ENCODE results near the gene PLA1A.

The PLA1A gene

GRCh38 chr3:119636249-119636648, 38.6 kb downstream of the PLA1A start:
- no peak for DNase-seq (ENCODE audit: low read depth in 2 of 2, low spot score in 1 of 2)

- DNase-seq (ENCODE audit: low read depth in 2 of 2, low spot score in 1 of 2) = no peak
Measured at GRCh38 chr3:119636891-119637611, 39.4 kb downstream of the PLA1A start.

DNA sequence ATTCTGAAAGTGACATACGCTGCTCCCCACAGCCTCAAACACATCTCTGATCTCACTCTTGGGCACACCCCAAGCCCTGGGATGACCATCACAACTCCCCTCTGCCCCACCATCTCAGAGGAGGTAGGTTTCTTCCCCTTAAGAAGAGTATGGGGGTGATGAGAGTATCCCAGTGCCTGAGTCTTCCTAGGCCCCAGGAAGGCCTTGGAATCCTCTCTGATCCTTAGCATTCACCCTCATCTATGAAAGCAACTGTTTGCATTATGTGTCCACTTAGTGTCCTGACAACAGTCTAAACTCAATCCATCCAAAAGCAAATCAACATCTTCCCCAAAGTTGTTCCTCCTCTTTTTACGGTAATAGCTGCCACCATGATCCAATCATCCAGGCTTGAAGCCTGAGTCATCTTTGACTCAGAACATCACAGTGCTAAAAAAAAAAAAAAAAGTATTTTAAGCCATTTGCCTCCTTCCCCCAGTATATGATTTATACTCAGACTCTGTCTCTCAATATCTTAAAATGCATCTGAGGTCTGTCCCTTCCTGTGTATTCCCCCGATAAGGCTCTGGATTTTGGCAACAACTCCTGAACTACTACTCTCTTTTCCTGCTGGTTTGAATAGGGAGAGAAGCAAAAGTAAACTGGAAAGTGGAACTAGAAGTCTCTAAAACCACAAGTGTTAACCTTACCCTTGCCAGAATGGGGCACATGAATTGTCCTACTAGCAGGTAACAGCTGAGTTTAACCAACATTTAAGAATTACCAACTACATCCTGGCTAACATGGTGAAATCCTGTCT, 40.2 kb downstream of the PLA1A start:
- DNase-seq (ENCODE audit: low read depth in 2 of 2, low spot score in 1 of 2) = no peak

DNA sequence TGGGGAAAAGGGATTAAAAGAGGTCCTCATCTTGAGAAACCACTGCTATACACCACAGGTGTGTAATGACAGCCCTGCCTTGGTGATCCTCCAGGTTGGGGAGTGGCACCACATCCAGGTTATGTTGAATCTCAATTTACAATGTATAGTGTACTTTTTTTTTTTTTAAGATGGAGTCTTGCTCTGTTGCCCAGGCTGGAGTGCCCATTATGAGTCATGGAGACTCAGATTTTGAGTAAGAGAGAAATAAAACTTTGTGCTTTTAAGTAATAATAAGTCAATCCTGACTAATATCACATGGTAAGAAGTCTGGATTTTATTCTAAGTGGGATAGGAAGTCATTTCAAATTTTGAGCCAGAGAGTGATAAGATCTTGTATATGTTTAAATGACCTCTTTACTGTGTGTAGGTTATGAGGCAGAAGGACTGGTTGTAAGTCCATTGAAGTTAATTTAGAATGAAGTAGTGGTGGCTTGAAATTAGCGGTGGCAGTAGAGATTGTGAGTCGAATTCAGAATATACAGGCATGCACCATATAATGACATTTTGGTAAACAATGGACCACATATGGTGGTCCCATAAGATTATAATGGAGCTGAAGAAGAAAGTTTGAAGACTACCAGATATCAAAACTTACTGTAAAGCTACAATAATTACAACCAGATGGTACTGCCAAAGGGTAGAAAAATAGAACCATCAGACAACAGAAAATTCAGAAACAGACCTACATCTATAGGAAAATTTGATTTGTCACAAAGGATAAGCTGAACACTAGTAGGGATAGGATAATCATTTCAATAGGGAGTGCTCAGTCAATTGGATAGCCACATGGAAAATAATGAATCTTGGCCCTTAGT, 42.0 kb downstream of the PLA1A start:
- DNase-seq (ENCODE audit: low read depth in 2 of 2, low spot score in 1 of 2) = no peak

DNA sequence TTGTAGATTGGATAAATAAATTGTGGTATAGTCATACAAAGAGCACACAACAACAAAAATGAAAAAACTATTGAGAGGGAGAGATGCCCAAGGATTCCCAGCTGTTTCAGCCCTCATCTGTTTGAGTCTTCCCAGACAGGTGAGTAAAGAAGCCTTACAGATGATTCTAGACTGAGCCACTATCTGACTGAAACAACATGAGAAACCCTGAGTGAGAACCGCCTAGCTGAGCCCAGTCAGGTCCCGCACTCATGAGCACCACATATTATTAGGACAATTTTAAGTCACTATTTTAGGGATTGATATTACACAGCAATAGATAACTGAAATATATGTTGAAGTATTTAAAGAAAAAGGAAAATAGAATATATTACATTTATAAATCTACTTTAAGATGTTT, 43.7 kb downstream of the PLA1A start:
- DNase-seq (ENCODE audit: low read depth in 2 of 2, low spot score in 1 of 2) = no peak

GRCh38 chr3:119642746-119643473, 45.2 kb downstream of the PLA1A start:
- DNase-seq (ENCODE audit: low read depth in 2 of 2, low spot score in 1 of 2) = no peak

DNA sequence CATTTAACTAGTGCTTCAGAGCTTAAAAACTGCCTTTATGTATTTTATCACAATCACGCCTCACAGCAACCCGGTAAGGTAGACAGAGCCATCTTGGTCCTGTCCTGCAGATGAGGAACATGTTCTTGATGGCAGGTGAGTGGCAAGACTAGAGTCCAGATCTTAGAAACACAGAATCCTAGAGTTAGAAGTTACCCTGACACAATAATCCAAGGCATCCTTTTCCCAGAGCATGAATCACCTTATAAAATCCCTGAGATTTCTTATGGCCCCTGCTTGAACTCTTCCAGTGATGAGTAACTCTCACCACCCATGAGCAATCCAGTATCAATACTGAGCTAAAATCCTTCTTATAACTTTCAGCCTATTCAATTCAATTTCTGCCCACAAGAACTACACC, 45.8 kb downstream of the PLA1A start:
- DNase-seq (ENCODE audit: low read depth in 2 of 2, low spot score in 1 of 2) = no peak

DNA sequence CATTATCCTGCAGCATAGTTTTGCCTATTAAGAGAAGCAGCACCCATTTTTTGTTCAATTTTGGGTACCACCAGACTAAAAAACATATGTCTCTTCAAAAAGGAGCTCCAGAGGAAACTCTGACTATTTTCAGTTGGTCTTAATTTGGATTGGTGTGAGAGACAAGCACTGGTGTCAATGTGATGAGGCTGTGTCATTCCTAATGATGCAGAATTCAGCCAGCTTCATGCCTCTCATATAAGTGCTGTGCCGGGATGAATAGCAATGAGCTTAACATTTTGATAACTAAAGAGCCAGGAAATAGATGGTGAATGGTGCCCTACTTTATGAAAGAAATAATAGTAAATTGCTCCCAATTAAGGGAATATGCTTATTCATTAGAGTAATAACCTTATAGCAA, 46.8 kb downstream of the PLA1A start:
- DNase-seq (ENCODE audit: low read depth in 2 of 2, low spot score in 1 of 2) = no peak

DNA sequence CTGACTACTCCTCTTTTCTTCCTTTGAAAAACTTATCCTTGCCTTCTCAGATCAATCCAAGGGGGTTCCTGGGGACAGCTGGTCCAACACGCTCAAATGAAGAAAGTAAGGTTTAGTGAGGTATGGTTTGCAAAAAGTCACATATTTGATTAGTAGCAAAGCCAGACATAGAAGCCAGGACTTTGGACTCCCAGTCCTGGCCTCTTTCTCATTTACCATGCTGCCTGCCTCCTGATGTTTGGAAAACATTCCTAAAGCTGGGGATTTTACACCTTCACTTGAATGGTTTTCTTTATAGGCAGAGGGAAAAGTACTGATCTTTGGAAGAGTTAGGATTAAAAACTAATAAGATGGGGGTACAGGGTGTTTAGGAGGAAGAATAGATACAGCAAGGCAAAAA, 48.1 kb downstream of the PLA1A start:
- DNase-seq (ENCODE audit: low read depth in 2 of 2, low spot score in 1 of 2) = no peak

DNA sequence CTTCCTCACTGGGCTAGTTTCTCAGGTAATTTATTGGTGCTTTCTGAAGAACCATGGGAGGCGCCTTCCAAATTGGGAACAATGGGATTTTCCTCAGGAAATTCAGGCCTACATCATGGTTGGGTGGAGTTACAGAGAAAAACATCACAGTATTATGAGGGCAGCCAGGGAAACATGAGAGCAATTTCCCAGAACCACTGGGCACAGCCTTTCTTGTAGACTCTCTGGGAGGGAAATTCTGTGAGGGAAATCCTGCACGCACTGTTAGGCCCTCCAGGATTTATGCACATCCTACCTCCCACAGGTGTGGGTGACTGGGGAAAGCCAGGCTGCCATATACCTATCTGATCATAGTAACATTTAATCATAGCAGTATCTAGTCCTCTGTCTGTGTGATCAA, 49.5 kb downstream of the PLA1A start:
- DNase-seq (ENCODE audit: low read depth in 2 of 2, low spot score in 1 of 2) = no peak

DNA sequence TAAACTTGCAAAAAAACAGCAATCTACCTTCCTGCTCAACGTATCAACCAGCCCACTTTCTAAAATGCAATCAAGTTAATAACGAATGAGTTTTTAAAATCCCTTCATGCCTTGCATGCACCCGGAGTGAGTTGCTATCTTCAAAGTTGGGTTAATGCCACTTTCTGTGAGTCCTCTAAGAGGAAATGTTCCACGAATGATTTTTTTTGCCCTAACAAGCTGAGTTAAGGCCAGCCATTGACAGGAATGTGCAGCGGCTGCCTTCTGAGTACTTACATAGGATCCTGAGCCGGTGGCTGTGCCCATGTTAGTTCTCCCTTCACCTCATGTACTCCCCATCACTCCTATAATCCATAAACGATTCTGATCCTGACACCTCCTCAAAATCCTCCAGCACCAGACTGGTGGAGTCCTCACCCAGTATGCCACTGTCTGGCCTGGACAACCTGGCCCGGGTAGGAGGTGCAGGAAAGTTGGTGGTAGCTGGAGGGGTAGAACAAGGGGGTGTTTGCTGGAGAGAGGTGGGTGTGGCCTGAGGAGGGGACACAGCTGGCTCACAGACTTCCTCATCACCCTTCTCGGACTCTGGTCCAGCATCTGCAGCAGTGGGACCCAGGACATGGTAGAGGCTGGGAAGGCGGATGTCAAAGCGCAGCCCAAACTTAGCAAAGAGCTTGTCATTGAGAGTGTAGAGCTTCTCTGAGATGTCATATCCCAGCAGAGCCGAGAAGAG, 50.3 kb downstream of the PLA1A start:
- no peak for DNase-seq (ENCODE audit: low read depth in 2 of 2, low spot score in 1 of 2)

DNA sequence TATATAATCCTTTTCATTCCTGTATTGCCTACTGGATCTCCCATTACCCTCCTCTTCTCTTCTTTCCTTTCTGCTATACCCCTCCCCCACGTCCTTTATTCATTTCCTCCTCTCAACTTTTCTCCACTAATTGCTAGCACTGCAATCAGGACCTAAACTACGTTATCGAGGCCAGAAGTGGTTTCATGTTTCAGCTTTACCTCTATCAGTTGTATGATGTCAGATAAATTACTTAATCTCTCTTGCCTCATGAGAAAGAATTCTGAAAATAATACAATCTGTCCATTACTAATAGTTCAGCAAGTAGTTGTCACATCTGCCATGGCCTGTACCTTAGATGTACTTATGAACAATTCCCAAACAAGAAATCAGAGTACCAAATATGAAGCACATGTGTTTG, 52.1 kb downstream of the PLA1A start:
- DNase-seq (ENCODE audit: low read depth in 2 of 2, low spot score in 1 of 2) = no peak

GRCh38 chr3:119652306-119653033, 54.8 kb downstream of the PLA1A start:
- DNase-seq (ENCODE audit: low read depth in 2 of 2, low spot score in 1 of 2) = no peak

GRCh38 chr3:119653876-119654275, 56.2 kb downstream of the PLA1A start:
- no peak for DNase-seq (ENCODE audit: low read depth in 2 of 2, low spot score in 1 of 2)

GRCh38 chr3:119657887-119658702, 60.4 kb downstream of the PLA1A start:
- DNase-seq (ENCODE audit: low read depth in 2 of 2, low spot score in 1 of 2) = no peak

GRCh38 chr3:119658994-119659393, 61.3 kb downstream of the PLA1A start:
- DNase-seq (ENCODE audit: low read depth in 2 of 2, low spot score in 1 of 2) = no peak

DNA sequence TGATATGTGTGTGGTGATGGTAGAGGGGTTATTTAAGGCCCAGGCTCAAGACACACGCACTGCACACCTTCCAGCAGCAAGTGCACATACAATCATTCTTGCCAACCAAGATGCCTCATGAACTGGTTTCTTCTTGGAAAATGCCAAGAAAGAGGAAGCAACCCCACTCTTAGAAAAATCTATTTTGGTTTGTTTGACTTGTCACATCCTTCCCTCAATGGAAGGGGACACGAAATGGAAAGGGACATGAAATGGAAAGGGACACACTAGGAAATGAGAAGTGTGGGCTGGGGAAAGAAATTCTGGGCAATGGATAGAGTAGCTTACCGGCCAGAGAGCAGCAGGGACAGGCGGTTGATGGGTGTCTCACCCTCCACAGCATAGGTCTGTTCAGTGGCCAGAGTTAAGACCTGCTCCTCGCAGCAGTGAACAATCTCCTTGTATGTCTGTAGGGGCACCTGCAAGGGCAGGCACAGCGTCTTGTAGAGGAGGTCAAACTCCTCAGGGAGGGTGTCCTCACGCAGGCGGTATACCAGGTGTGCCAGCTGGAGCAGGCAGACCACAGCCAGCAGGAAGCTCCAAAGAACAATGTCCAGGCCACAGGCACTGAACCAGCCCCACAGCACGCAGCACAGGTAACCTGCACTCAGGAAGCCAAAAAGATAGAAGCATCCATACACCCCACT, 62.1 kb downstream of the PLA1A start:
- no peak for DNase-seq (ENCODE audit: low read depth in 2 of 2, low spot score in 1 of 2)

All from stimulated activated CD8-positive, alpha-beta memory T cell treated with anti-CD3 and anti-CD28 coated beads, Interleukin-4, amount 100 ng/mL, for 1 hour (primary cell).